GM21360 (cell line): ENCODE data around the gene TRIOBP.

Experiments used
- ATAC-seq: cut with Tn5 transposase; IDR thresholded peaks from one replicate; pipeline ENCODE4 v1.9.1; 2021; ENCODE audit warnings: mild to moderate bottlenecking, moderate library complexity; ENCODE audit not compliant: unreplicated experiment

The TRIOBP gene

GRCh38 chr22:37748659-37749058 lies 51.8 kb downstream of the TRIOBP start:
- ATAC-seq, result no peak

GRCh38 chr22:37749226-37749625 lies 52.4 kb downstream of the TRIOBP start:
- no peak for ATAC-seq

- ATAC-seq, result no peak
Observed at GRCh38 chr22:37749831-37750595, 53.2 kb downstream of the TRIOBP start.

- no peak for ATAC-seq
Observed at GRCh38 chr22:37750596-37751162, 53.8 kb downstream of the TRIOBP start.

- no peak for ATAC-seq
Observed at GRCh38 chr22:37751449-37752188, 54.8 kb downstream of the TRIOBP start.

- ATAC-seq, result no peak
Observed at GRCh38 chr22:37752189-37753087, 55.6 kb downstream of the TRIOBP start.

GRCh38 chr22:37753746-37754145 lies 56.9 kb downstream of the TRIOBP start:
- no peak for ATAC-seq

- ATAC-seq, result no peak
Observed at GRCh38 chr22:37757663-37758062, 60.8 kb downstream of the TRIOBP start.

- no peak for ATAC-seq
Observed at GRCh38 chr22:37758694-37759093, 61.8 kb downstream of the TRIOBP start.

GRCh38 chr22:37759281-37759680 lies 62.4 kb downstream of the TRIOBP start:
- ATAC-seq, result no peak

GRCh38 chr22:37760152-37760551 lies 63.3 kb downstream of the TRIOBP start:
- ATAC-seq, result no peak

GRCh38 chr22:37762389-37762836 lies 65.6 kb downstream of the TRIOBP start:
- no peak for ATAC-seq

GRCh38 chr22:37763012-37763411 lies 66.2 kb downstream of the TRIOBP start:
- ATAC-seq, result no peak

- ATAC-seq, result no peak
Observed at GRCh38 chr22:37763652-37764051, 66.8 kb downstream of the TRIOBP start.

- ATAC-seq, result no peak
Observed at GRCh38 chr22:37764622-37765021, 67.8 kb downstream of the TRIOBP start.

GRCh38 chr22:37765498-37765897 lies 68.7 kb downstream of the TRIOBP start:
- no peak for ATAC-seq

GRCh38 chr22:37765953-37766576 lies 69.2 kb downstream of the TRIOBP start:
- no peak for ATAC-seq

- ATAC-seq, result no peak
Observed at GRCh38 chr22:37768273-37768672, 71.4 kb downstream of the TRIOBP start.

- ATAC-seq, result no peak
Observed at GRCh38 chr22:37769056-37769455, 72.2 kb downstream of the TRIOBP start.

GRCh38 chr22:37771081-37771480 lies 74.2 kb downstream of the TRIOBP start:
- ATAC-seq, result no peak
